ENCODE data around the gene CSF2RB. TPM values are rescaled to one million over a fixed set of nuclear protein-coding genes. Genes with fewer than 3 reads are reported as not detected.

Gene CSF2RB
- polyA plus RNA-seq, 2 of the 4 experiments (the other 2 are of a cell fraction) = not detected

GRCh38 chr22:36894266-36894665, 19.2 kb upstream of the CSF2RB start:
- ChIA-PET POLR2A (no interaction called here), CTCF (no interaction called here)
- no peak overlapping the region for H3K4me2 ChIP-seq
- WGBS (ENCODE audit: missing lambda C conversion rate) = 90% methylated on average over 1 of the region's 1 CpG
- H3K4me3 ChIP-seq = no peak overlapping the region
- no peak for TF ChIP-seq EP300 (IDR thresholded peaks at IDR 0.05)
- TF ChIP-seq SREBF2 (IDR thresholded peaks at IDR 0.05) = no peak
- TF ChIP-seq CHD4 (IDR thresholded peaks at IDR 0.05; ENCODE audit: borderline replicate concordance) = no peak
- TF ChIP-seq HMGXB4 (CRISPR knock-in tag; IDR thresholded peaks at IDR 0.05; ENCODE audit: borderline replicate concordance) = no peak
- TF ChIP-seq CEBPB (IDR thresholded peaks at IDR 0.05) = no peak
- no peak overlapping the region for H3K27ac ChIP-seq
- no peaks in the 10 kb centered on the region for H3K9me3 ChIP-seq
- FAIRE-seq = no peak
- ATAC-seq = no peak
- DNase-seq (ENCODE audit: low read depth in 1 of 2, low spot score in 1 of 2) = no peak
- H3K4me1 ChIP-seq = no peaks in the 10 kb centered on the region

- Histone ChIP-seq H3K9me3 (no peaks in the 10 kb centered on the region), H3K4me2 (no peak overlapping the region), H3K4me3 (no peak overlapping the region), H3K4me1 (no peaks in the 10 kb centered on the region), H3K27ac (no peak overlapping the region)
- WGBS (ENCODE audit: missing lambda C conversion rate) = 19% methylated on average over 3 of the region's 3 CpGs
- DNase-seq (ENCODE audit: low read depth in 1 of 2, low spot score in 1 of 2) (no peak), FAIRE-seq (no peak), ATAC-seq (no peak)
- CTCF ChIA-PET = no interaction called here
- POLR2A ChIA-PET = no interaction called here
- no peak for TF ChIP-seq KDM5A (IDR thresholded peaks at IDR 0.05)
- TF ChIP-seq PHF8 (IDR thresholded peaks at IDR 0.05; ENCODE audit: borderline replicate concordance, low read depth) = no peak
- TF ChIP-seq EP300 (IDR thresholded peaks at IDR 0.05) = no peak
- no peak for TF ChIP-seq BHLHE40 (IDR thresholded peaks at IDR 0.05; ENCODE audit: low read depth, low read length)
Observed at GRCh38 chr22:36897611-36898010, 15.8 kb upstream of the CSF2RB start.

DNA sequence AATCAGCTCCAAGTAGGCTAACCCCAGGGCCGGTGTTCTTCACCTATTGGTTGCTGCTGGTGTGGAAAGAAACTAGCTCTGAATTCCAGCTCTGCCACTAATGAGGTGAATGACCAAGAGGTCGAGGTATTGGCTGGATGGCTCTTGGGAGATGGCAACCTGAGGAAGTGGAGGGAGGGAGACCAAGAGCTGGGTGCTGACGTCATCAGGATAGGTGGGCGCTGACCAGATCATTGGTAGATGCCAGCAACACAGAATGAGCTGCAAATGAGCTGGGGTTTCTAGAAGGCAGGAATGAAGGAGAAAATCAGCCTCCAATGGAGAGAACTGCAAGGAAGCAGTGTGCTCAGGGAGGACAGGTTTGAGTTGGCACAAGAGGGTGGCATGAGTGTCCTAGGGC, 14.7 kb upstream of the CSF2RB start:
- no peak overlapping the region for H3K4me3 ChIP-seq
- CTCF ChIA-PET = interaction anchor here (1.2 kb wide), 2 partner anchors 42 to 117 kb away, joined by 3 to 5 read pairs; no protein-coding TSS in a partner anchor
- DNase-seq (ENCODE audit: low read depth in 1 of 2, low spot score in 1 of 2) (no peak), ATAC-seq (no peak), FAIRE-seq (no peak)
- H3K4me2 ChIP-seq = no peak overlapping the region
- no peaks in the 10 kb centered on the region for H3K9me3 ChIP-seq
- TF ChIP-seq HOXB5 (CRISPR knock-in tag; IDR thresholded peaks at IDR 0.05) = no peak
- TF ChIP-seq FOXS1 (CRISPR knock-in tag; IDR thresholded peaks at IDR 0.05) = no peak
- TF ChIP-seq CBX8 (IDR thresholded peaks at IDR 0.05) = no peak
- TF ChIP-seq HOXA7 (CRISPR knock-in tag; IDR thresholded peaks at IDR 0.05) = no peak
- no peaks in the 10 kb centered on the region for H3K4me1 ChIP-seq
- H3K27ac ChIP-seq = no peak overlapping the region
- WGBS (ENCODE audit: missing lambda C conversion rate) = 8% methylated on average over 4 of the region's 4 CpGs
- POLR2A ChIA-PET = no interaction called here

DNA sequence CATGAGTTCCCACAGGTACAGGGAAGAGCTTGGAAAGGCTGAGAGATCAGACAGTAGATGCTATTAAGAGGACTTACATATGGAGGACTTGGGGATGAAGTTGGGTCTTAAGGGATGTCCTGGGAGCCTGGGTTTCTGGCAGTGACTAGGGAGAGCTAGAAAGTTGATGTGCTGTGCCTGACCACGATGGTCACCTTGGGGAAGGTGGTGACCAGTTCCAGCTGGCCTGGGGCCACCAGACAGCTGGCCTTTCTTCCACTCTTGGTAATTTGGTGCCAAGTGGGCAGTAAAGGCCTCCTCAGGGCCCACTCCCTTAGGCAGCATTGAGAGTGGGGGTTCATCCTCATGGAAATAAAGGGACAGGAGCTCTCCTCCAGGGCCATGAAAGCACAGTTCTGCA, 13.9 kb upstream of the CSF2RB start:
- WGBS (ENCODE audit: missing lambda C conversion rate) = no CpG with 5 or more reads among the region's 1 CpG
- Histone ChIP-seq H3K4me3 (no peak overlapping the region), H3K27ac (no peak overlapping the region), H3K4me1 (no peaks in the 10 kb centered on the region), H3K4me2 (no peak overlapping the region), H3K9me3 (no peaks in the 10 kb centered on the region)
- DNase-seq (ENCODE audit: low read depth in 1 of 2, low spot score in 1 of 2) = no peak
- no peak for FAIRE-seq
- TF ChIP-seq CBX2 (IDR thresholded peaks at IDR 0.05; ENCODE audit: borderline replicate concordance, low read depth) (no peak), ZFP36 (IDR thresholded peaks at IDR 0.05; ENCODE audit: borderline replicate concordance, partially characterized antibody) (no peak), CEBPB (IDR thresholded peaks at IDR 0.05) (no peak), KDM5A (IDR thresholded peaks at IDR 0.05) (no peak), JUNB (IDR thresholded peaks at IDR 0.05) (no peak), HOXA7 (CRISPR knock-in tag; IDR thresholded peaks at IDR 0.05) (no peak), MAFK (IDR thresholded peaks at IDR 0.05; ENCODE audit: partially characterized antibody) (no peak), HEYL (CRISPR knock-in tag; IDR thresholded peaks at IDR 0.05) (no peak), EHMT2 (IDR thresholded peaks at IDR 0.05; ENCODE audit: low read depth) (no peak), MAX (IDR thresholded peaks at IDR 0.05) (no peak), JUN (IDR thresholded peaks at IDR 0.05) (no peak), CHD4 (IDR thresholded peaks at IDR 0.05; ENCODE audit: borderline replicate concordance) (no peak), POLR2AphosphoS2 (conservative IDR thresholded peaks at IDR 0.05; ENCODE audit: low read length) (no peak), CBX8 (IDR thresholded peaks at IDR 0.05) (no peak), TFCP2L1 (CRISPR knock-in tag; IDR thresholded peaks at IDR 0.05) (no peak)
- TF ChIP-seq, protein P1, sequence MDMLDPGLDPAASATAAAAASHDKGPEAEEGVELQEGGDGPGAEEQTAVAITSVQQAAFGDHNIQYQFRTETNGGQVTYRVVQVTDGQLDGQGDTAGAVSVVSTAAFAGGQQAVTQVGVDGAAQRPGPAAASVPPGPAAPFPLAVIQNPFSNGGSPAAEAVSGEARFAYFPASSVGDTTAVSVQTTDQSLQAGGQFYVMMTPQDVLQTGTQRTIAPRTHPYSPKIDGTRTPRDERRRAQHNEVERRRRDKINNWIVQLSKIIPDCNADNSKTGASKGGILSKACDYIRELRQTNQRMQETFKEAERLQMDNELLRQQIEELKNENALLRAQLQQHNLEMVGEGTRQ (IDR thresholded peaks at IDR 0.05) = no peak
- TF ChIP-seq, protein P2, sequence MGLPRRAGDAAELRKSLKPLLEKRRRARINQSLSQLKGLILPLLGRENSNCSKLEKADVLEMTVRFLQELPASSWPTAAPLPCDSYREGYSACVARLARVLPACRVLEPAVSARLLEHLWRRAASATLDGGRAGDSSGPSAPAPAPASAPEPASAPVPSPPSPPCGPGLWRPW (IDR thresholded peaks at IDR 0.05) = no peak
- TF ChIP-seq, protein P3, sequence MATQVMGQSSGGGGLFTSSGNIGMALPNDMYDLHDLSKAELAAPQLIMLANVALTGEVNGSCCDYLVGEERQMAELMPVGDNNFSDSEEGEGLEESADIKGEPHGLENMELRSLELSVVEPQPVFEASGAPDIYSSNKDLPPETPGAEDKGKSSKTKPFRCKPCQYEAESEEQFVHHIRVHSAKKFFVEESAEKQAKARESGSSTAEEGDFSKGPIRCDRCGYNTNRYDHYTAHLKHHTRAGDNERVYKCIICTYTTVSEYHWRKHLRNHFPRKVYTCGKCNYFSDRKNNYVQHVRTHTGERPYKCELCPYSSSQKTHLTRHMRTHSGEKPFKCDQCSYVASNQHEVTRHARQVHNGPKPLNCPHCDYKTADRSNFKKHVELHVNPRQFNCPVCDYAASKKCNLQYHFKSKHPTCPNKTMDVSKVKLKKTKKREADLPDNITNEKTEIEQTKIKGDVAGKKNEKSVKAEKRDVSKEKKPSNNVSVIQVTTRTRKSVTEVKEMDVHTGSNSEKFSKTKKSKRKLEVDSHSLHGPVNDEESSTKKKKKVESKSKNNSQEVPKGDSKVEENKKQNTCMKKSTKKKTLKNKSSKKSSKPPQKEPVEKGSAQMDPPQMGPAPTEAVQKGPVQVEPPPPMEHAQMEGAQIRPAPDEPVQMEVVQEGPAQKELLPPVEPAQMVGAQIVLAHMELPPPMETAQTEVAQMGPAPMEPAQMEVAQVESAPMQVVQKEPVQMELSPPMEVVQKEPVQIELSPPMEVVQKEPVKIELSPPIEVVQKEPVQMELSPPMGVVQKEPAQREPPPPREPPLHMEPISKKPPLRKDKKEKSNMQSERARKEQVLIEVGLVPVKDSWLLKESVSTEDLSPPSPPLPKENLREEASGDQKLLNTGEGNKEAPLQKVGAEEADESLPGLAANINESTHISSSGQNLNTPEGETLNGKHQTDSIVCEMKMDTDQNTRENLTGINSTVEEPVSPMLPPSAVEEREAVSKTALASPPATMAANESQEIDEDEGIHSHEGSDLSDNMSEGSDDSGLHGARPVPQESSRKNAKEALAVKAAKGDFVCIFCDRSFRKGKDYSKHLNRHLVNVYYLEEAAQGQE (IDR thresholded peaks at IDR 0.05) = no peak
- POLR2A ChIA-PET = no interaction called here
- CTCF ChIA-PET = interaction anchor here (1.2 kb wide), 2 partner anchors 43 to 117 kb away, joined by 3 to 5 read pairs; no protein-coding TSS in a partner anchor
- no peak for ATAC-seq
